Measurements from ENCODE around the gene MAGEF1.

MAGEF1 gene

GRCh38 chr3:184687363-184688015 is 24.4 kb downstream of the MAGEF1 start:
- peak; percentile 93 to 94 for DNase-seq

GRCh38 chr3:184685646-184686045 is 26.2 kb downstream of the MAGEF1 start:
- DNase-seq: no peak

- no peak for DNase-seq
Measured at GRCh38 chr3:184685055-184685454, 26.8 kb downstream of the MAGEF1 start.

GRCh38 chr3:184683900-184684560 is 27.8 kb downstream of the MAGEF1 start:
- DNase-seq: no peak

- DNase-seq: no peak
Measured at GRCh38 chr3:184683234-184683633, 28.6 kb downstream of the MAGEF1 start.

- no peak for DNase-seq
Measured at GRCh38 chr3:184682671-184683070, 29.2 kb downstream of the MAGEF1 start.

GRCh38 chr3:184680385-184681345 is 31.2 kb downstream of the MAGEF1 start:
- DNase-seq: no peak

GRCh38 chr3:184679056-184679816 is 32.6 kb downstream of the MAGEF1 start:
- no peak for DNase-seq

GRCh38 chr3:184678317-184679055 is 33.4 kb downstream of the MAGEF1 start:
- DNase-seq: no peak

GRCh38 chr3:184677344-184678316 is 34.2 kb downstream of the MAGEF1 start:
- DNase-seq: no peak

- DNase-seq: peak; percentile 97 to 98
Measured at GRCh38 chr3:184676927-184677326, 34.9 kb downstream of the MAGEF1 start.

GRCh38 chr3:184674626-184675025 is 37.2 kb downstream of the MAGEF1 start:
- DNase-seq: no peak

GRCh38 chr3:184672977-184673870 is 38.6 kb downstream of the MAGEF1 start:
- DNase-seq: no peak

GRCh38 chr3:184672335-184672734 is 39.5 kb downstream of the MAGEF1 start:
- no peak for DNase-seq

GRCh38 chr3:184670091-184670602 is 41.7 kb downstream of the MAGEF1 start:
- no peak for DNase-seq

- no peak for DNase-seq
Measured at GRCh38 chr3:184669578-184669977, 42.3 kb downstream of the MAGEF1 start.

- DNase-seq: no peak
Measured at GRCh38 chr3:184666442-184666841, 45.4 kb downstream of the MAGEF1 start.

- DNase-seq: no peak
Measured at GRCh38 chr3:184665101-184665500, 46.8 kb downstream of the MAGEF1 start.

GRCh38 chr3:184663756-184664155 is 48.1 kb downstream of the MAGEF1 start:
- DNase-seq: no peak

All from Kasumi-1 (cell line).